HG02588 (cell line): Measurements from ENCODE around the gene NCSTN.

Source experiments
- ATAC-seq: cut with Tn5 transposase; IDR thresholded peaks from one replicate; pipeline ENCODE4 v1.9.1; 2021; ENCODE audit warnings: mild to moderate bottlenecking, moderate library complexity; ENCODE audit not compliant: unreplicated experiment

The NCSTN gene

GRCh38 chr1:160403244-160403643 lies 60.1 kb downstream of the NCSTN start:
- ATAC-seq, result no peak

- ATAC-seq, result no peak
These were observed 60.9 kb downstream of the NCSTN start for GRCh38 chr1:160404094-160404493.

GRCh38 chr1:160405331-160405877 lies 62.2 kb downstream of the NCSTN start:
- no peak for ATAC-seq

- no peak for ATAC-seq
These were observed 63.2 kb downstream of the NCSTN start for GRCh38 chr1:160406131-160406968.

GRCh38 chr1:160407839-160408801 lies 64.9 kb downstream of the NCSTN start:
- no peak for ATAC-seq
